ENCODE measurements around the gene PIEZO1. TPM values are rescaled to one million over a fixed set of nuclear protein-coding genes. Genes with fewer than 3 reads are reported as not detected.

PIEZO1 gene
- total and polyA plus RNA-seq, 5 donors: 21.7 to 45.6 (median 30.5) TPM

DNA sequence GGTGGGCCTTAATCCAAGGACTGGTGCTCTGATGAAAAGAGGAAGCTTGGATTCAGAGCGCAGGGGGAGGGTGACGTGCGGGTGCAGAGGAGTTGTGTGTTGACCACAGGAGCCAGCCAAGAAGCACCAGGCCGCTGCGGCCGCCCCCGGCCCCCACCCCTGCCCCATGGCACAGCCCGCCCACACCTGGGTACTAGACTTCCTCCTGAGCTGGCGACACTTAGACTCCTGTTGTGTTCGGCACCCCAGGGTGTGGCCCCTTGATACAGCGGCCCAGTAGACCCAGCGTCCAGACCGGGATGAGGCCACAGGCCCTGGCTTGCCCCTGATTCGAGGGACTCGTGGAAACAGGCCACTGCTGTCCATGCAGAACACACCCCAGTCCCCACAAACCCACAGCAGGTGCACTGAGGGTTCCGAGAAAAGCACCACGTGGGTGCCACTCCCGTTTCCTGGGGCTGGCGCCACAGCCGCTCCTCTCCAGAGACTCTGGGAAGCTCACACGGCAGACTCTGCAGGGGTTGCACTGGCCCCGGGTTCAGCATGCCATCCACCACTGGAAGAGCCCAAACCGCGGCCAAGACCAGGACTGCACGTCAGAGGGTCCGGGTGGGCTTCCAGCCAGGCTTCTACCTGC, 93.0 kb downstream of the PIEZO1 start:
- Histone ChIP-seq H3K4me3 (ENCODE audit: low read length) (no peak overlapping the region), H3K27me3 (ENCODE audit: control insufficient read depth, insufficient read depth) (no peaks in the 10 kb centered on the region), H3K4me1 (ENCODE audit: control insufficient read depth, insufficient read depth, low read length) (no peaks in the 10 kb centered on the region), H3K27ac (ENCODE audit: low read length) (no peak overlapping the region), H3K9me3 (ENCODE audit: control insufficient read depth, low read length) (no peaks in the 10 kb centered on the region)
- DNase-seq: peak in 2 of 3 donors; percentile 34 to 68
- 77% methylated on average over 26 of the region's 26 CpGs for WGBS
- intact Hi-C loops (cut with DNase I): no loop called here
- ATAC-seq: peak in 1 of 2 donors; percentile 12

DNA sequence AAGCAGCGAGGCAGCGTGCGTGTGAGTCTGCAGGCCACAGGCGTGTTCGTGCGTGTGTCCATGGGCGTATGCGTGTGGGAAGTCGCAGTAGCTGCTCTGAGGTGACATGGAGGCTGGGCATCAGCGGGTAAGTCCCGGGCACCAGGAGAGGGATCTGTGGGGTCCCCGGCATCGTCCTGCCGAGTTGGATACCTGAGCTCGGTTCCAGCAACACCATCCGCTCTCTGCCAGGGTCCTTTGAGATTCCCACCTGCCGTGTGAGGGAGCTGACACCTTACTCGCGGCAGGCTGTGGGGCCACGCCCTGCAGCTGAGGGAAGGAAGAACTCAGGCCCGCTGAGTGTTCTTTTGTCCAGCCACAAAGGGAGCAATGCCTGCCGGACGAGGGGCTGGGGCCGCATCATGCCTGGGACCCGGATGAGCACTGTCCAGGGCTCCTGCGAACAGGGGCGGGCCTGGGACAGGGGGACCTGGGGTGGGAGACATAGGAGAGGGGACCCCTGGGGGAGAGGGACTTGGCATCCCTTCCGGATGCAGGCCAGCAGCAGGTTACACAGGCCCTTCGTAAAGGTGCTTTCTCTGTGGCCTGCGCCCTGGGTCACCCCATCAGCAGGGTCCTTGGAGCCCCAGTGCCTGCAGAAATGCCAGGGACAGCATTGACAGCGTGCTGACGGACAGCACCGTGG, 93.7 kb downstream of the PIEZO1 start:
- ATAC-seq (no peak), DNase-seq (peak in 1 of 3 donors; percentile 45)
- H3K4me3 ChIP-seq (ENCODE audit: low read length): no peak overlapping the region
- H3K27me3 ChIP-seq (ENCODE audit: control insufficient read depth, insufficient read depth): no peaks in the 10 kb centered on the region
- H3K9me3 ChIP-seq (ENCODE audit: control insufficient read depth, low read length): no peaks in the 10 kb centered on the region
- 87% methylated on average over 33 of the region's 33 CpGs for WGBS
- intact Hi-C loops (cut with DNase I): no loop called here
- H3K4me1 ChIP-seq (ENCODE audit: control insufficient read depth, insufficient read depth, low read length): peaks cover 4% of the 10 kb centered on the region
- no peak overlapping the region for H3K27ac ChIP-seq (ENCODE audit: low read length)

DNA sequence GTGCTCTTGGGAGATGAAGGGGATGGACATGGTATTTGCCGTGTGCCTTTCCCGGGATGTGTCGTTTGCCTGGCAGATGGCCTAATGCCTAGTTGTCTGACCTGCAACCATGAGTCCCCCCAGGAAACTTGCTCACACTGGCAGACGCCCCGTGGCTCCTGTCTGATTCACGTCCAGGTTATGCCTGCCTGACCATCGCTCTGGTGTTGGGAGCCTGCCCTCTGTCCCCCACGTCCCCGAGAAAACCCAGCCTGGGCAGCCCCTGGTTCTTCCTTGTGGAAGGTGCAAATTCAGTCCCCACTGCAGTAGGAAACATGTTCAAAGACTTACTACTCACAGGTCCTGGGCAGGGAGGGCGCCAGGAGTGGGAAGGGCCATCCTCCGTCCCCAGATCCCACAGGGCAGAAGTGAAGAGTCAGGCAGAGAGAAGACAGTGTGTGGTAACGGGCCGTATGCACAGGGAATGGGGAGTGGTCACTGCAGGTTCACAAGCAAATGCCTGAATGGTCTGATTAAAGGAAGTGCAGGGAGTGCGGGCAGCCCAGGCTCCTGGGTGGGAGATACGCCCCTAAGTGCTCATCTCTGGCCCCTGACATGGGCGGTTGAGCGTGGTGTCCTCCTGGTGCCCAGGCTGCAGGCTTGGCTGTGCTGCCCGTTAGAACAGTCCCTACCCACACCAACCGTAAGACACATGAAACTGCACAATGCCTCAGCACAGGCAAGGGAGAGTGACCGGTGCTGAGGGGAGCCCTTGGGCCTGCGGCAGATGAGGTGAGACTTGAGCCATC, 94.5 kb downstream of the PIEZO1 start:
- H3K9me3 ChIP-seq (ENCODE audit: control insufficient read depth, low read length): no peaks in the 10 kb centered on the region
- intact Hi-C loops (cut with DNase I): no loop called here
- DNase-seq: peak in 1 of 3 donors; percentile 38

DNA sequence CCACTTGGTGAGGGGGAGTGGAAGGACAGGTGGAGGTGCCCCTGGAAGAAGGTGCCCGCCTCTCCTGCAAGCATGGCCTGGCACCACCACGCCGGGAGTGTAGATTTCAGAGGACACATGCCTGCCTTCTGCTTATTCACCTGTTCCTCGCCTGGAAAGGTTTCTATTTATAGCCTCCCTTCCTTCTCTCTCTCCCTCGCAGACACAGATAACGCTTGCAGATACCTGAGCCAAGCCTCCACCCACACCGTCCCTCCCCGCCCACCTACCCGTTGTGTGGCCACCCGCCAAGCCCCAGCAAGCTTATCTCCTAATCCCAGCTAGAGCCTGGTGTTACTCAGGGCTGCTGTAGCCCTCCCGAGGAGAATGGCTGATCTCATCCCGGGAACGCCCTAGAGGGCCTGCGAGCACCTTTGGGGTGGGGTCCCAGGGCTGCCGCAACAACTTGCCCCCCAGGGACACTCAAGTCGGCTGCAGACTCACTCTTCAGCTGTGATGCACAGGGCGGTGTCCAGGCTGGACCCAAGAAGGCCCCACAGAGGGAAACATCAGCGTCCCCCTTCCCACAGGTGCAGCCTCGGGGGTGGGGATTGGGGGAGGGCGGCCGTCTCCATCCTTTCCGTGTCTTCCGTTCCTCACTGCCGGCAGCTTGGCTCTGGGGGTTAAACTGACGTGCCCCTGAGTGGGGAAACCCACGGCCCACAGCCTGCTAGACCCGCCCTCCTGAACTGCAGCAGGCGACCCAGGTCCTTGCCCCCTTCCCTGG, 96.8 kb downstream of the PIEZO1 start:
- peak in 2 of 3 donors; percentile 12 to 40 for DNase-seq
- no peak for ATAC-seq
- H3K4me3 ChIP-seq (ENCODE audit: low read length): no peak overlapping the region
- no peaks in the 10 kb centered on the region for H3K27me3 ChIP-seq (ENCODE audit: control insufficient read depth, insufficient read depth)
- no peak overlapping the region for H3K27ac ChIP-seq (ENCODE audit: low read length)
- 32% methylated on average over 28 of the region's 28 CpGs for WGBS
- H3K4me1 ChIP-seq (ENCODE audit: control insufficient read depth, insufficient read depth, low read length): peaks cover 4% of the 10 kb centered on the region
- intact Hi-C loops (cut with DNase I): no loop called here
- no peaks in the 10 kb centered on the region for H3K9me3 ChIP-seq (ENCODE audit: control insufficient read depth, low read length)

More for the DNA sequence above, 94.5 kb downstream of the PIEZO1 start:
- peaks cover 4% of the 10 kb centered on the region for H3K4me1 ChIP-seq (ENCODE audit: control insufficient read depth, insufficient read depth, low read length)
- 81% methylated on average over 21 of the region's 21 CpGs for WGBS
- no peak overlapping the region for H3K27ac ChIP-seq (ENCODE audit: low read length)
- no peak overlapping the region for H3K4me3 ChIP-seq (ENCODE audit: low read length)
- H3K27me3 ChIP-seq (ENCODE audit: control insufficient read depth, insufficient read depth): no peaks in the 10 kb centered on the region
- no peak for ATAC-seq

DNA sequence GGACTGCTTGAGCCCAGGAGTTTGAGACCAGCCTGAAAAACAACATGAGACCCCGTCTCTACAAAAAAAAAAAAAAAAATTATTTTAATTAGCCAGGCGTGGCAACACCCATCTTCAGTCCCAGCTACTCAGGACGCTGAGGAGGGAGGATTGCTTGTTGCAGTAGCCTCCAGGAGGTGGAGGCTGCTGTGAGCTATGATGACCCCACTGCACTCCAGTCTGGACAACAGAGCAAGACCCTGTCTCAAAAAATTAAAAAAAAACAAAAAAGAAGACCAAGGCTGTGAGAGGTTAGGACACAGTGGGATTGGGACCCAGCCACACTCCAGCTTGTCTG, 97.4 kb downstream of the PIEZO1 start:
- H3K27ac ChIP-seq (ENCODE audit: low read length): no peak overlapping the region
- DNase-seq: peak in 1 of 3 donors; percentile 22
- no peaks in the 10 kb centered on the region for H3K27me3 ChIP-seq (ENCODE audit: control insufficient read depth, insufficient read depth)
- WGBS: 73% methylated on average over 3 of the region's 3 CpGs
- H3K4me3 ChIP-seq (ENCODE audit: low read length): no peak overlapping the region
- intact Hi-C loops (cut with DNase I): no loop called here
- no peaks in the 10 kb centered on the region for H3K9me3 ChIP-seq (ENCODE audit: control insufficient read depth, low read length)
- H3K4me1 ChIP-seq (ENCODE audit: control insufficient read depth, insufficient read depth, low read length): peaks cover 4% of the 10 kb centered on the region
- ATAC-seq: no peak

DNA sequence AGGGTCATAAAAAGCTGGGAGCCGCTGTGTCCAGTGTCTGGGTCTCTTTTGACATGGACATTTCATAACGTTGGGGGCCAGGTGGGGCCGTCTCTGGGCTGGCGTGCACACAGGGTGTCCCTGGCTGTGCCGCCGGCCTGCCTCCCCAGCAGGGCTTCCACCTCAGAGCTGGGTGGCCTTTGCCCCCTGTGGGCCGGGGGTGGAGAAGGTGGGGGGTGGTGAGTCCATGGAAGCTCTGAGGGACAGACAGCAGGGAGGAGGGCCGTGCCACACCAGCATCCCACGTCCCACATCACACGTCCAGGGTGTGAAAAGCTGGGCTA, 97.8 kb downstream of the PIEZO1 start:
- Histone ChIP-seq H3K27me3 (ENCODE audit: control insufficient read depth, insufficient read depth) (no peaks in the 10 kb centered on the region), H3K27ac (ENCODE audit: low read length) (no peak overlapping the region), H3K9me3 (ENCODE audit: control insufficient read depth, low read length) (no peaks in the 10 kb centered on the region), H3K4me3 (ENCODE audit: low read length) (no peak overlapping the region), H3K4me1 (ENCODE audit: control insufficient read depth, insufficient read depth, low read length) (peaks cover 4% of the 10 kb centered on the region)
- ATAC-seq (no peak), DNase-seq (peak in 1 of 3 donors; percentile 37)
- intact Hi-C loops (cut with DNase I): no loop called here
- 55% methylated on average over 10 of the region's 10 CpGs for WGBS

DNA sequence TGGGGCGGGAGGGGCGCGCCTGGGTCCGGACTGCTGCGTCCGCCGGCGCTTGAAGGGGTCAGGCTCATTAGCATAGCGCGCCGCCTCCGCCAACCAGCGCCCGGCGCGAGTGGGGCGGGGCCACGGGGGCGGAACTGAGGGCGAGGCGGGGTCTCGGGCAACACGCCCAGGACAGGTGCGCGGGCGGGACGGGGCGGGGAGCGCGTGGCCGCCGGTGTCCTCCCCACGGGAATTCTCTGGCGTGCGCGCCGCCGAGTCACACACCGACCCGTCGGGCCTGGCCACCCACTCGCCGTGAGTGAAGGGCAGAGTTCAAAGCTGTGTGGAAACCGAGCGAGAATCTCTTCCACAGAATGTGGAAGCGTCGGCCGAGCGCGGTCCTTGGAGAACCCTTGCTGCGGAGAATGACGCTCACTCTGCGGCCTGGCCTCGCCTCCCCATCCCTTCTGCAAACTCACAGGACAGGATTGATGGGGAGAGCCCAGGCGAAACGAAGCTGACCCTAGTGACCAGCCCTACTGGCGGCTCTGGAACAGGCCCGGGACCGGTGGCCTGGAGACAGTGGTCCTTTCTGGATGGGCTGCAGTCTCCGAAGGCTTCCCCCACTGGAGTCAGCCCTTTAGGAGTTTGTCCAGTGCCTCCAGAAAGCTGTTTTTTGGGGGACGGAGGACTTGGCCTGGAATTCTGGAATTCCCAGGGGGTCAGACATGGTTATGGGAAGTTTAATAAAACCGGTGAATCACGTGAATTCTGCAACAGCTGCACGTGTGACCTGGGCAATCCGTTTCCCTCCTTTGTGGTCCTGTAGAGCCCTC, 98.4 kb downstream of the PIEZO1 start, which contains the start of gene SNAI3:
TSS of gene SNAI3 (minus strand) at position 69 of the 815 bp plus-strand sequence. CDS start 101 bp downstream, outside the sequence.
- ATAC-seq (peak; percentile 88 to 89), DNase-seq (peak; percentile 79 to 92 (median 92))
- H3K4me3 ChIP-seq (ENCODE audit: low read length): peak within 1 kb of the TSS; percentile 71
- peaks cover 4% of the 10 kb centered on the region for H3K4me1 ChIP-seq (ENCODE audit: control insufficient read depth, insufficient read depth, low read length)
- no peak within 1 kb of the TSS for H3K27ac ChIP-seq (ENCODE audit: low read length)
- WGBS: 5% methylated on average over 65 of the region's 65 CpGs
- H3K27me3 ChIP-seq (ENCODE audit: control insufficient read depth, insufficient read depth): no peaks in the 10 kb centered on the region
- H3K9me3 ChIP-seq (ENCODE audit: control insufficient read depth, low read length): no peaks in the 10 kb centered on the region
- intact Hi-C loops (cut with DNase I): no loop called here

DNA sequence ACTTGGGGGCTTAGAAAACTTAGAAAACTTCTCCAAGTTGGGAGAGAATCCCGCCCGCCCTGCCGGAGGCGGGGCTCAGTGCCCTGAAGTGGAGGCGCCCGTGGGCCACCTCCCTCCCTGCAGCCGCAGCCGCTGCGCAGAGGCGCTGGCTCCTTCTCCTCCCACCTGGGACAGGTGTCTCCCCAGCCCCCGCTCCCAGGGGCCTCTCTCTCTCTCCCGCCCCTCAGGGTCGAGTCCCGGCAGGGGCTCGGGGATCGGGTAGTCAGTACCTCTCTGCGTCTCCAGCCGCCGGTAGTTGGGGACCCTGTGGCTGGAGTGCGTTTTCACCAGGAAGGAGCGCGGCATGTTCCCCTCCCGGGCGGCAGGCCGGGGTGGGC, 99.0 kb downstream of the PIEZO1 start:
- Histone ChIP-seq H3K4me1 (ENCODE audit: control insufficient read depth, insufficient read depth, low read length) (peaks cover 4% of the 10 kb centered on the region), H3K27me3 (ENCODE audit: control insufficient read depth, insufficient read depth) (no peaks in the 10 kb centered on the region), H3K27ac (ENCODE audit: low read length) (no peak overlapping the region), H3K4me3 (ENCODE audit: low read length) (peak overlapping the region; percentile 71), H3K9me3 (ENCODE audit: control insufficient read depth, low read length) (no peaks in the 10 kb centered on the region)
- DNase-seq (peak in 1 of 3 donors; percentile 57), ATAC-seq (peak; percentile 28 to 29)
- WGBS: under 1% methylated on average over 25 of the region's 25 CpGs
- intact Hi-C loops (cut with DNase I): no loop called here

DNA sequence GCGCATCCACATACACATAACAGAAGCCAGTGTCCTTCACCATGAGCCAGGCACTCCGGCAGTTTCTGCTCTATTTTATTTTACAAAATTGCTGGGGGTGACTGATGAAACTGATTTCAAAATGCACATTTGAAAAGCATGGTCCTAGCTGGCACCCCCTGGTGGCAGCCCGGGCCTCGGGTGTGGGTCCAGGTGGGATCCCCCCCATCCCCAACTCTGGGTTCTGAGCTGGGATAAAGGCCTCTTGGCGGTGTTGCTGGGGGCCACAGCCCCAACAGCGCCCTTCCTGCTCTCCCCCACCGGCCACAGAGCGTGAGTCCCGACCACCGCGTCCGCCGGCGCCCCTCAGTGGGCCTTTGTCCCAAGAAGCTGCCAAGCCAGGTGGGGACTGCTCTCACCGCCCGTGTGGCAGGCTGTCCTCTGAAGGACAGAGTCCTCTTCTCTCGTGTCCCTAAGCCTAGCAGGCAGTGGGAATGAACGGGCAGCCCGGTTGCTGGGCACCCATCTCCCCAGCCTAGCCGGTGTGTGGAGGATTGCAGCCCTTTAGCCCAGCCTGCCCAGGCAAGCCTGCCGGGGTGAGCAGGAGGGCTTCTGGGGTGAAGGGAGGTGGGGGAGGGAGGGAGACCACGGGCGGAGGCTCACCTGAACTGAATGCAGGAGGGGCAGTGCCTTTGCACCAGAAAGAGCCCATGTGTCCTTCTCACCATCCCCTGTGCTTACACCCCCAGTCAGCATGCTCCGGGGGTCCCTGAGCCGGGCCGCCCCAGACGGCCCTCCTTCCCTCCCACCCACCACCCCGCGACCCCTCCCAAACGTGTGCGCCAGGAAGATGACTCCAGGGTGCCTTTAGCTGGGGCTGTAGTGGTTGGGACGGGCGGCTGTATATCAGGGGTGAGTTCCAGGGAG, 99.6 kb downstream of the PIEZO1 start:
- no peak overlapping the region for H3K27ac ChIP-seq (ENCODE audit: low read length)
- peak overlapping the region; percentile 71 for H3K4me3 ChIP-seq (ENCODE audit: low read length)
- no peaks in the 10 kb centered on the region for H3K27me3 ChIP-seq (ENCODE audit: control insufficient read depth, insufficient read depth)
- ATAC-seq (peak in 1 of 2 donors; percentile 8), DNase-seq (peak in 1 of 3 donors; percentile 67)
- WGBS: 6% methylated on average over 33 of the region's 33 CpGs
- H3K9me3 ChIP-seq (ENCODE audit: control insufficient read depth, low read length): no peaks in the 10 kb centered on the region
- intact Hi-C loops (cut with DNase I): no loop called here
- H3K4me1 ChIP-seq (ENCODE audit: control insufficient read depth, insufficient read depth, low read length): peaks cover 4% of the 10 kb centered on the region
